ENCODE measurements around the gene OR51G2. TPM values are rescaled to one million over a fixed set of nuclear protein-coding genes. Genes with fewer than 3 reads are reported as not detected.

OR51G2 gene
- total RNA-seq, 1 experiment from 2014 or later = not detected

GRCh38 chr11:4890279-4890678 is 28.9 kb downstream of the OR51G2 start (continued):
- TF ChIP-seq REST (IDR thresholded peaks at IDR 0.05; ENCODE audit: low read depth) (no peak), TCF7L2 (IDR thresholded peaks at IDR 0.05; ENCODE audit: borderline replicate concordance, extremely low read depth, insufficient read depth, insufficient read length) (no peak), CTCF (IDR thresholded peaks at IDR 0.05 in 2 of 3, conservative IDR thresholded peaks at IDR 0.05 in 1 of 3; ENCODE audit: borderline replicate concordance in 1 of 3, insufficient read depth in 1 of 3, low read depth in 2 of 3, low read length in 2 of 3) (no peak)

- no peak overlapping the region for H3K4me3 ChIP-seq (replicated peaks in 1 of 2; ENCODE audit: low read depth in 1 of 2, low read length in 2 of 2)
- no peaks in the 10 kb centered on the region for H4K20me1 ChIP-seq (ENCODE audit: insufficient read depth)
- no peak overlapping the region for H3K27ac ChIP-seq (ENCODE audit: low read depth, low read length)
- H3K9me3 ChIP-seq (ENCODE audit: control insufficient read depth in 1 of 2, insufficient read depth in 1 of 2, low read depth in 1 of 2, low read length in 2 of 2) = no peaks in the 10 kb centered on the region
- H3K4me2 ChIP-seq (ENCODE audit: low read length) = no peak overlapping the region
- RAD21 ChIA-PET (ENCODE audit: low non-redundant PET in 1 of 2, low total read pairs in 2 of 2, uncharacterized antibody in 2 of 2, unreplicated experiment in 2 of 2) = no interaction called here
- CTCF ChIA-PET = no interaction called here
- POLR2A ChIA-PET = no interaction called here
- peaks cover 8% of the 10 kb centered on the region; the same call in 1 of the 2 replicates for H3K27me3 ChIP-seq (ENCODE audit: insufficient read depth, low read length)
- H3K9ac ChIP-seq (ENCODE audit: low read length) = no peak overlapping the region
- no peaks in the 10 kb centered on the region for H3K79me2 ChIP-seq (ENCODE audit: insufficient read depth, low read length)
- H2AFZ ChIP-seq (ENCODE audit: low read depth, low read length, poor library complexity, severe bottlenecking) = no peak overlapping the region
- H3K9me2 ChIP-seq (ENCODE audit: insufficient read depth) = no peaks in the 10 kb centered on the region
- no peaks in the 10 kb centered on the region for H3K36me3 ChIP-seq (ENCODE audit: control insufficient read depth in 1 of 2, insufficient read depth in 2 of 2, low read length in 2 of 2)
- no peak for ATAC-seq
- H3K4me1 ChIP-seq (ENCODE audit: control insufficient read depth in 1 of 2, insufficient read depth in 2 of 2, low read length in 2 of 2) = peaks cover 0 to 6% of the 10 kb centered on the region in 2 experiments; a peak in 2 of 4 replicates
- no TSS peak for BruUV-seq (replicated peaks)
- intact Hi-C loops (cut with micrococcal nuclease) = no loop called here
- DNase-seq (ENCODE audit: low read depth, low spot score) = no peak
- TF ChIP-seq SIN3A (IDR thresholded peaks at IDR 0.05; ENCODE audit: low read depth) (no peak), REST (IDR thresholded peaks at IDR 0.05; ENCODE audit: low read depth) (no peak), CEBPB (IDR thresholded peaks at IDR 0.05; ENCODE audit: low read depth) (no peak), ELF1 (IDR thresholded peaks at IDR 0.05; ENCODE audit: borderline replicate concordance, low read depth) (no peak), TCF7L2 (IDR thresholded peaks at IDR 0.05; ENCODE audit: borderline replicate concordance, extremely low read depth, insufficient read depth, insufficient read length) (no peak), CBX3 (IDR thresholded peaks at IDR 0.05; ENCODE audit: low read depth) (no peak), POLR2AphosphoS5 (IDR thresholded peaks at IDR 0.05; ENCODE audit: low read depth, low read length) (no peak), ZFX (IDR thresholded peaks at IDR 0.05) (no peak), MAX (IDR thresholded peaks at IDR 0.05) (no peak), ZNF274 (IDR thresholded peaks at IDR 0.05; ENCODE audit: low read depth, low read length) (no peak), ATF3 (IDR thresholded peaks at IDR 0.05) (no peak), FOSL1 (IDR thresholded peaks at IDR 0.05; ENCODE audit: low read depth) (no peak), SRF (IDR thresholded peaks at IDR 0.05; ENCODE audit: low read depth) (no peak), EGR1 (IDR thresholded peaks at IDR 0.05; ENCODE audit: low read depth) (no peak), EZH2 (IDR thresholded peaks at IDR 0.05) (no peak), JUND (IDR thresholded peaks at IDR 0.05) (no peak), SP1 (IDR thresholded peaks at IDR 0.05; ENCODE audit: low read depth) (no peak)
These were observed 31.6 kb downstream of the OR51G2 start for GRCh38 chr11:4887591-4887990.
